Heart left ventricle (tissue), 16 donors: ENCODE measurements around the gene PLCL1. TPM values are rescaled to one million over a fixed set of nuclear protein-coding genes. Genes with fewer than 3 reads are reported as not detected.
A peak's percentile ranks its signal among the peaks of the same experiment; 100 is the strongest.

Experiments
- ATAC-seq, 4 donors: fragments of 200-7000 bp; cut with Tn5 transposase; one replicate each; pipeline ENCODE4 v1.9.1; 2020 to 2022; ENCODE audit warnings: moderate library complexity in 4 of 4, mild to moderate bottlenecking in 3 of 4, moderate number of reproducible peaks in 1 of 4
- DNase-seq, 5 donors: peaks; one replicate each; pipeline ENCODE4 v3.0.0-alpha.2; 2020
- H3K27ac ChIP-seq, 12 donors: fragments of 200-600 bp; sonication (generic) in 4 of 12; one replicate each; pipeline versions ENCODE4 v1.5.0 to v1.8.0; 2016 to 2022; ENCODE audit warnings: mild to moderate bottlenecking in 2 of 12
- H3K27me3 ChIP-seq, 9 donors: fragments of 200-600 bp; sonication (generic) in 2 of 9; one replicate each; pipeline versions ENCODE4 v1.5.1 to v1.8.0; 2016 to 2022; ENCODE audit warnings: mild to moderate bottlenecking in 3 of 9
- H3K36me3 ChIP-seq, 9 donors: fragments of 200-600 bp; sonication (generic) in 2 of 9; one replicate each; pipeline versions ENCODE4 v1.5.0 to v1.8.0; 2018 to 2022; ENCODE audit warnings: mild to moderate bottlenecking in 2 of 9
- H3K4me1 ChIP-seq, 12 donors: fragments of 200-600 bp; sonication (generic) in 4 of 12; one replicate each; pipeline versions ENCODE4 v1.5.0 to v1.8.0; 2016 to 2022; ENCODE audit warnings: mild to moderate bottlenecking in 3 of 12
- H3K4me3 ChIP-seq, 12 donors: fragments of 200-600 bp; sonication (generic) in 4 of 12; one replicate each; pipeline versions ENCODE4 v1.5.0 to v1.8.0; 2017 to 2022; ENCODE audit warnings: mild to moderate bottlenecking in 9 of 12, moderate library complexity in 4 of 12
- H3K9me3 ChIP-seq, 12 donors: fragments of 200-600 bp; sonication (generic) in 4 of 12; one replicate each; pipeline versions ENCODE4 v1.5.0 to v1.8.0; 2016 to 2022; ENCODE audit warnings: mild to moderate bottlenecking in 1 of 12
- CTCF ChIP-seq, 12 donors: fragments of 200-600 bp; sonication (generic) in 4 of 12; IDR thresholded peaks; one replicate each; pipeline versions ENCODE4 v1.5.0 to v1.8.0; 2018 to 2022; ENCODE audit warnings: antibody characterized with exemption in 12 of 12, mild to moderate bottlenecking in 5 of 12
- POLR2A ChIP-seq, 2 donors: fragments of 450-650 bp; IDR thresholded peaks; one replicate each; pipeline ENCODE4 v1.6.1; 2017; ENCODE audit warnings: antibody characterized with exemption in 2 of 2, mild to moderate bottlenecking in 2 of 2, moderate library complexity in 2 of 2
- WGBS, 4 donors: extraction: QIAGEN DNeasy Blood & Tissue Kit in 2 of 4; methylation state at CpG; one replicate each; pipeline versions ENCODE4 v1.1.5 to v1.1.7; 2013 to 2018; 5-methylcytosine and 5-hydroxymethylcytosine counted together
- intact Hi-C, 10 donors: fragments of 100-400 bp; cut with DNase I; formaldehyde crosslinking; loops; one replicate each; pipeline versions ENCODE4 v1.11.1 to v1.14.2; 2022
- polyA plus RNA-seq, 2 donors: library from polyadenylated mRNA; stranded (reverse); fragments of 200-250 nt; gene quantifications; one replicate each; pipeline ENCODE4 v1.2.3, GENCODE V29; 2013
- total RNA-seq, 9 donors: library from RNA; depleted of rRNA in 2 of 9; stranded (reverse); fragments of >200 nt in 2 of 9; fragmentation: NEBNext Ultra II Directional in 3 of 9; extraction: Animal tissue kit (Norgen Biotek cat#: 25700) in 3 of 9; gene quantifications; one replicate each; pipeline versions ENCODE4 v1.1.0 to v1.2.4, GENCODE V29; 2016 to 2023
- donor health status: ischemic (EF 13 %, LVEDD 7.1; RV severe dilation, severe dysfunction).
- donor health status: healthy with polysubstance abuse.
- donor health status: DM: no; HTN: yes; CAD: no.
- donor health status: DM: no; HTN: no; CAD: no.
- donor health status: ischemic (EF 25% LVEDD 6.9; RV normal size, moderate dysfunction).
- donor health status: ischemic (EF 25% LVEDD 5.7; RV mildly dilated, moderate dysfunction).
- donor health status: healthy.
- donor health status: DM: yes; HTN: yes; CAD: no.
- donor health status: ischemic (EF 35%, LVEDD 5.7; RV mildly dilated, moderate dysfunction).
- donor health status: nonischemic (EF 11% LVEDD 7.7; RV severe dilation, severe dysfunction).
- donor health status: DM: yes; HTN: yes; CAD: no.
- donor health status: PGD.
- donor health status: ischemic (EF 29% LVEDD 5.4; RV normal size, mild dysfunction).
- donor health status: nonischemic (EF 23%, LVEDD 6.1; RV moderate dilation, normal function).

PLCL1 gene
- total and polyA plus RNA-seq, 11 donors = 22.0 to 126 (median 90.4) TPM

- H3K36me3 ChIP-seq = no peaks in the 10 kb centered on the region
- no peaks in the 10 kb centered on the region for H3K27me3 ChIP-seq
- 47 to 54% (median 48%) methylated on average over 2 of the region's 2 CpGs for WGBS, 4 donors
- no peak overlapping the region for H3K4me3 ChIP-seq
- DNase-seq (no peak), ATAC-seq (no peak)
- H3K9me3 ChIP-seq = no peaks in the 10 kb centered on the region
- H3K27ac ChIP-seq = peak overlapping the region in 9 of 12 donors; percentile 17 to 60 (median 34)
- intact Hi-C loops = no loop called here
- H3K4me1 ChIP-seq = peaks cover 0 to 71% (median 31%) of the 10 kb centered on the region in 12 donors
- TF ChIP-seq CTCF (IDR thresholded peaks at IDR 0.05) (no peak), POLR2A (IDR thresholded peaks at IDR 0.05) (no peak)
These were observed 64.6 kb downstream of the PLCL1 start for GRCh38 chr2:197869041-197869440.

- no peak overlapping the region for H3K4me3 ChIP-seq
- 59 to 67% (median 64%) methylated on average over 8 of the region's 8 CpGs for WGBS, 4 donors
- TF ChIP-seq POLR2A (IDR thresholded peaks at IDR 0.05) (no peak), CTCF (IDR thresholded peaks at IDR 0.05) (no peak)
- ATAC-seq (peak in 2 of 4 donors; percentile 30 to 43), DNase-seq (no peak)
- peaks cover 0 to 70% (median 31%) of the 10 kb centered on the region in 12 donors for H3K4me1 ChIP-seq
- H3K36me3 ChIP-seq = no peaks in the 10 kb centered on the region
- no peaks in the 10 kb centered on the region for H3K9me3 ChIP-seq
- H3K27me3 ChIP-seq = no peaks in the 10 kb centered on the region
- intact Hi-C loops = loop anchor here in 2 of 10 donors (10.0 kb wide), 2 partner anchors 45 to 55 kb away; no protein-coding TSS in a partner anchor
- H3K27ac ChIP-seq = peak overlapping the region in 9 of 12 donors; percentile 15 to 60 (median 34)
These were observed 65.2 kb downstream of the PLCL1 start for GRCh38 chr2:197869501-197870111.

GRCh38 chr2:197870137-197870536, 65.7 kb downstream of the PLCL1 start:
- TF ChIP-seq CTCF (IDR thresholded peaks at IDR 0.05) (no peak), POLR2A (IDR thresholded peaks at IDR 0.05) (no peak)
- Histone ChIP-seq H3K27me3 (no peaks in the 10 kb centered on the region), H3K9me3 (no peaks in the 10 kb centered on the region), H3K27ac (peak overlapping the region in 6 of 12 donors; percentile 15 to 60 (median 21)), H3K36me3 (no peaks in the 10 kb centered on the region), H3K4me1 (peaks cover 0 to 72% (median 31%) of the 10 kb centered on the region in 12 donors), H3K4me3 (no peak overlapping the region)
- 93 to 97% (median 94%) methylated on average over 2 of the region's 2 CpGs for WGBS, 4 donors
- DNase-seq (no peak), ATAC-seq (no peak)
- intact Hi-C loops = loop anchor here in 2 of 10 donors (10.0 kb wide), 2 partner anchors 45 to 55 kb away; no protein-coding TSS in a partner anchor

- WGBS, 4 donors = 63 to 77% (median 70%) methylated on average over 3 of the region's 3 CpGs
- H3K27ac ChIP-seq = peak overlapping the region in 7 of 12 donors; percentile 2 to 37 (median 12)
These were observed 67.5 kb downstream of the PLCL1 start for GRCh38 chr2:197871780-197872456.

More at GRCh38 chr2:197871780-197872456, 67.5 kb downstream of the PLCL1 start:
- Histone ChIP-seq H3K27me3 (no peaks in the 10 kb centered on the region), H3K4me1 (peaks cover 0 to 80% (median 40%) of the 10 kb centered on the region in 12 donors), H3K36me3 (no peaks in the 10 kb centered on the region), H3K9me3 (no peaks in the 10 kb centered on the region), H3K4me3 (no peak overlapping the region)
- DNase-seq (no peak), ATAC-seq (no peak)
- intact Hi-C loops = loop anchor here in 2 of 10 donors (10.0 kb wide), 2 partner anchors 47 to 57 kb away; no protein-coding TSS in a partner anchor
- TF ChIP-seq POLR2A (IDR thresholded peaks at IDR 0.05) = no peak
- TF ChIP-seq CTCF (IDR thresholded peaks at IDR 0.05) = no peak
